Neural cell (in vitro differentiated cells): Measurements from ENCODE around the gene OSBPL1A. TPM values are rescaled to one million over a fixed set of nuclear protein-coding genes. Genes with fewer than 3 reads are reported as not detected.

ENCODE experiments used
- H2AFZ ChIP-seq: fragments of 200-600, 300-800 bp; sonication (generic), shearing (Covaris generic); 2 replicates; pipeline ENCODE4 v1.6.0; 2014; ENCODE audit warnings: low read depth, mild to moderate bottlenecking, antibody characterized with exemption, low read length, moderate library complexity
- H3F3A ChIP-seq: fragments of 200-600 bp; shearing (Covaris generic); 2 replicates; pipeline ENCODE4 v1.6.1; 2016; ENCODE audit warnings: mild to moderate bottlenecking, moderate library complexity, mixed read lengths, antibody characterized with exemption, low read length; ENCODE audit not compliant: insufficient read depth, poor library complexity, severe bottlenecking
- H3K27ac ChIP-seq: fragments of 200-600, 300-800 bp; sonication (generic), shearing (Covaris generic); 2 replicates; pipeline ENCODE4 v1.5.1; 2014; ENCODE audit warnings: mild to moderate bottlenecking, low read length, moderate library complexity
- H3K27me3 ChIP-seq: fragments of 300-800, 200-600 bp; sonication (generic), shearing (Covaris generic); 2 replicates; pipeline ENCODE4 v1.6.0; 2014; ENCODE audit warnings: mild to moderate bottlenecking, low read depth, low read length, moderate library complexity; ENCODE audit not compliant: insufficient read depth
- H3K36me3 ChIP-seq: fragments of 300-800, 200-600 bp; sonication (generic), shearing (Covaris generic); 2 replicates; pipeline ENCODE4 v1.5.1; 2014; ENCODE audit warnings: mild to moderate bottlenecking, antibody characterized with exemption, low read length, moderate library complexity; ENCODE audit not compliant: insufficient read depth
- H3K4me2 ChIP-seq: fragments of 300-800, 200-600 bp; sonication (generic), shearing (Covaris generic); 2 replicates; pipeline ENCODE4 v1.6.0; 2014; ENCODE audit warnings: mild to moderate bottlenecking, low read length
- H3K4me3 ChIP-seq: fragments of 300-800, 200-600 bp; sonication (generic), shearing (Covaris generic); 2 replicates; pipeline ENCODE4 v1.5.1; 2014; ENCODE audit warnings: mild to moderate bottlenecking, low read length, moderate library complexity
- H3K79me2 ChIP-seq: fragments of 200-600 bp; shearing (Covaris generic); replicated peaks from 2 replicates; pipeline ENCODE4 v1.6.0; 2014; ENCODE audit warnings: mild to moderate bottlenecking, low read length, moderate library complexity; ENCODE audit not compliant: insufficient read depth
- H3K9ac ChIP-seq: fragments of 300-800, 200-600 bp; sonication (generic), shearing (Covaris generic); 2 replicates; pipeline ENCODE4 v1.6.1; 2016; ENCODE audit warnings: mild to moderate bottlenecking, low read length, mixed read lengths
- H3K9me2 ChIP-seq: fragments of 200-600 bp; shearing (Covaris generic); 2 replicates; pipeline ENCODE4 v1.6.1; 2016; ENCODE audit warnings: mild to moderate bottlenecking, low read length, mixed read lengths; ENCODE audit not compliant: insufficient read depth
- H3K9me3 ChIP-seq: fragments of 200-600, 300-800 bp; sonication (generic), shearing (Covaris generic); 2 replicates; pipeline ENCODE4 v1.6.1; 2016; ENCODE audit warnings: mild to moderate bottlenecking, mixed run types, low read length, moderate library complexity, mixed read lengths
- H4K20me1 ChIP-seq: fragments of 200-600 bp; shearing (Covaris generic); 2 replicates; pipeline ENCODE4 v1.6.1; 2016; ENCODE audit warnings: mild to moderate bottlenecking, mixed run types; ENCODE audit not compliant: insufficient read depth
- CTCF ChIP-seq: fragments of 450-650 bp; IDR thresholded peaks from 2 replicates; pipeline ENCODE4 v1.5.1; 2014; ENCODE audit warnings: antibody characterized with exemption, mild to moderate bottlenecking, moderate library complexity; ENCODE audit not compliant: poor library complexity, severe bottlenecking
- EZH2 ChIP-seq: fragments of 200-600, 300-800 bp; shearing (Covaris generic), sonication (generic); IDR thresholded peaks from 2 replicates; pipeline ENCODE4 v1.6.1; 2014; ENCODE audit warnings: antibody characterized with exemption, low read length, borderline replicate concordance, mild to moderate bottlenecking; ENCODE audit not compliant: insufficient read depth, poor library complexity, severe bottlenecking
- MXI1 ChIP-seq: fragments of 450-650 bp; conservative IDR thresholded peaks from 2 replicates; pipeline ENCODE4 v1.6.1; 2014; ENCODE audit warnings: antibody characterized with exemption, mild to moderate bottlenecking; ENCODE audit not compliant: poor library complexity, severe bottlenecking
- POLR2AphosphoS5 ChIP-seq: IDR thresholded peaks from 2 replicates; pipeline ENCODE4 v1.6.1; 2012
- RAD21 ChIP-seq: fragments of 450-650 bp; conservative IDR thresholded peaks from 2 replicates; pipeline ENCODE4 v1.6.1; 2014; ENCODE audit warnings: antibody characterized with exemption, mild to moderate bottlenecking, moderate library complexity
- REST ChIP-seq: IDR thresholded peaks from 2 replicates; pipeline ENCODE4 v1.6.1; 2012; ENCODE audit warnings: borderline replicate concordance
- TAF1 ChIP-seq: IDR thresholded peaks from 2 replicates; pipeline ENCODE4 v1.6.1; 2012; ENCODE audit warnings: low read depth
- polyA plus RNA-seq: library from polyadenylated mRNA; depleted of rRNA; stranded (reverse); fragments of >200 nt; gene quantifications from 2 replicates; pipeline ENCODE4 v1.2.3, GENCODE V29; 2014

OSBPL1A gene
- polyA plus RNA-seq, 1 donor from 2014 or later, result 24.9 TPM

- H3K4me2 ChIP-seq, result no peak overlapping the region
- H3K27me3 ChIP-seq, result no peaks in the 10 kb centered on the region
- H4K20me1 ChIP-seq, result no peaks in the 10 kb centered on the region
- H3K4me3 ChIP-seq, result no peak overlapping the region
- H3K9me3 ChIP-seq, result no peaks in the 10 kb centered on the region
- TF ChIP-seq TAF1, result no peak
- TF ChIP-seq POLR2AphosphoS5, result no peak
- no peak for TF ChIP-seq REST
- TF ChIP-seq EZH2, result no peak
- TF ChIP-seq CTCF, result no peak
- no peak for TF ChIP-seq MXI1
- no peak for TF ChIP-seq RAD21
- no peak overlapping the region for H3K9ac ChIP-seq
- H3F3A ChIP-seq, result no peaks in the 10 kb centered on the region
- no peaks in the 10 kb centered on the region for H3K36me3 ChIP-seq
- H2AFZ ChIP-seq, result no peak overlapping the region
- H3K79me2 ChIP-seq, result no peaks in the 10 kb centered on the region
- H3K9me2 ChIP-seq, result no peaks in the 10 kb centered on the region
- no peak overlapping the region for H3K27ac ChIP-seq
Observed at GRCh38 chr18:24181806-24182205, 215.8 kb downstream of the OSBPL1A start.

- no peaks in the 10 kb centered on the region for H4K20me1 ChIP-seq
- H3F3A ChIP-seq, result no peaks in the 10 kb centered on the region
- H3K36me3 ChIP-seq, result no peaks in the 10 kb centered on the region
- H3K79me2 ChIP-seq, result no peaks in the 10 kb centered on the region
- no peak overlapping the region for H3K27ac ChIP-seq
- no peaks in the 10 kb centered on the region for H3K27me3 ChIP-seq
- no peaks in the 10 kb centered on the region for H3K9me3 ChIP-seq
- no peak for TF ChIP-seq EZH2
- TF ChIP-seq TAF1, result no peak
- TF ChIP-seq POLR2AphosphoS5, result no peak
- TF ChIP-seq CTCF, result no peak
- no peak overlapping the region for H3K4me3 ChIP-seq
- H3K9ac ChIP-seq, result no peak overlapping the region
- no peak overlapping the region for H3K4me2 ChIP-seq
- H2AFZ ChIP-seq, result no peak overlapping the region
- no peaks in the 10 kb centered on the region for H3K9me2 ChIP-seq
Observed at GRCh38 chr18:24180048-24180447, 217.6 kb downstream of the OSBPL1A start.
